DMS79 treated with DMSO at 0.1 percent for 48 hours (cell line): Measurements from ENCODE around the gene EXOC2.

Source experiments
- DNase-seq: peaks from one replicate; lab custom pipeline; 2025; lab: John Stamatoyannopoulos, UW

EXOC2 gene

GRCh38 chr6:444653-445275, 248.2 kb downstream of the EXOC2 start:
- peak; percentile 21 for DNase-seq

GRCh38 chr6:443621-444159, 249.2 kb downstream of the EXOC2 start:
- DNase-seq: no peak

GRCh38 chr6:441126-441920, 251.6 kb downstream of the EXOC2 start:
- DNase-seq: no peak

GRCh38 chr6:439641-440167, 253.2 kb downstream of the EXOC2 start:
- no peak for DNase-seq

GRCh38 chr6:438634-439170, 254.2 kb downstream of the EXOC2 start:
- no peak for DNase-seq

GRCh38 chr6:437037-437392, 255.9 kb downstream of the EXOC2 start:
- DNase-seq: no peak

GRCh38 chr6:436308-437036, 256.5 kb downstream of the EXOC2 start:
- no peak for DNase-seq

GRCh38 chr6:435441-436307, 257.3 kb downstream of the EXOC2 start:
- no peak for DNase-seq
